ENCODE measurements around the gene PEAK3. TPM values are rescaled to one million over a fixed set of nuclear protein-coding genes. Genes with fewer than 3 reads are reported as not detected.

PEAK3 gene
- total and polyA plus RNA-seq, 10 of the 15 experiments (the other 5 are each of a cell fraction or from before 2014, with no cell fraction given), result 0.03 to 0.10 (median 0.05) TPM; not detected in 7

GRCh38 chr19:2229103-2230032 is 52.6 kb downstream of the PEAK3 start:
- ChIA-PET POLR2A (interaction anchor here (0.5 to 0.6 kb wide), 3 partner anchors 19 to 96 kb away, joined by 3 to 7 read pairs (median 4); no protein-coding TSS in a partner anchor), RAD21 (ENCODE audit: unreplicated experiment) (interaction anchor here (1.1 to 1.5 kb wide), 2 partner anchors 9 to 73 kb away, joined by 3 to 5 read pairs; no protein-coding TSS in a partner anchor), CTCF (interaction anchor here (0.9 to 1.0 kb wide), 2 partner anchors 58 to 74 kb away, joined by 3 to 4 read pairs; no protein-coding TSS in a partner anchor), SMC1A (ENCODE audit: uncharacterized antibody, unreplicated experiment) (interaction anchor here (0.6 kb wide), 1 partner anchor 43 kb away, joined by 3 read pairs; no protein-coding TSS in a partner anchor)
- intact Hi-C loops (cut with micrococcal nuclease; ENCODE audit: unreplicated experiment) (loop anchor here (10.0 kb wide), 1 partner anchor 135 kb away; the partner anchor contains the start of genes IZUMO4 and MOB3A), in situ Hi-C loops (cut with MboI) (loop anchor here (5.0 kb wide), 1 partner anchor 88 kb away; no protein-coding TSS in a partner anchor)
- H3K27ac ChIP-seq (ENCODE audit: control insufficient read depth, insufficient read depth), result no peak overlapping the region
- H3K4me2 ChIP-seq (ENCODE audit: control insufficient read depth, insufficient read depth), result no peak overlapping the region
- H3K27me3 ChIP-seq (replicated peaks in 1 of 2; ENCODE audit: control insufficient read depth in 2 of 2, insufficient read depth in 2 of 2, low read length in 1 of 2), result no peaks in the 10 kb centered on the region
- 91% methylated on average over 43 of the region's 45 CpGs for WGBS (ENCODE audit: insufficient coverage, insufficient replicate concordance, low lambda C conversion rate, missing lambda C conversion rate)
- DNase-seq (ENCODE audit: low read depth, low spot score), result no peak
- H3K9ac ChIP-seq (ENCODE audit: control insufficient read depth, insufficient read depth, low read length), result no peak overlapping the region
- H3K4me3 ChIP-seq, result no peak overlapping the region
- H3K4me1 ChIP-seq (ENCODE audit: control insufficient read depth, insufficient read depth, low read length), result peaks cover 11% of the 10 kb centered on the region
- H2AFZ ChIP-seq (ENCODE audit: control insufficient read depth, low read depth, low read length), result no peak overlapping the region
- H3K36me3 ChIP-seq (ENCODE audit: control insufficient read depth in 2 of 2, insufficient read depth in 2 of 2, low read length in 1 of 2), result peaks cover 0 to 43% of the 10 kb centered on the region in 2 experiments; a peak in 3 of 4 replicates
- H4K20me1 ChIP-seq (ENCODE audit: control insufficient read depth, insufficient read depth), result no peaks in the 10 kb centered on the region
- peaks cover 14% of the 10 kb centered on the region for H3K79me2 ChIP-seq (ENCODE audit: control insufficient read depth, insufficient read depth, low read length)
- no peak for ATAC-seq
- BruUV-seq (replicated peaks), result TSS peak; percentile 21
- no peaks in the 10 kb centered on the region for H3K9me3 ChIP-seq (replicated peaks; ENCODE audit: control insufficient read depth, insufficient read depth, low read length)
- FAIRE-seq, result no peak
- TF ChIP-seq BACH1 (IDR thresholded peaks at IDR 0.05; ENCODE audit: borderline replicate concordance) (no peak), SUZ12 (IDR thresholded peaks at IDR 0.05; ENCODE audit: unreplicated experiment) (no peak), SP1 (IDR thresholded peaks at IDR 0.05; ENCODE audit: low read depth, low read length) (no peak), MLLT1 (IDR thresholded peaks at IDR 0.05) (no peak), RUNX3 (IDR thresholded peaks at IDR 0.05; ENCODE audit: low read length) (peak; percentile 10; the same call in 1 of the 2 replicates), CUX1 (IDR thresholded peaks at IDR 0.05; ENCODE audit: insufficient replicate concordance, low read depth, low read length) (no peak), TBL1XR1 (IDR thresholded peaks at IDR 0.05; ENCODE audit: low read depth, low read length) (no peak), SREBF2 (IDR thresholded peaks at IDR 0.05; ENCODE audit: low read length) (no peak), POLR2A (IDR thresholded peaks at IDR 0.05; ENCODE audit: low read depth, low read length) (peak; percentile 64), ZBED1 (IDR thresholded peaks at IDR 0.05; ENCODE audit: borderline replicate concordance) (no peak), CHD4 (IDR thresholded peaks at IDR 0.05) (no peak), TARDBP (IDR thresholded peaks at IDR 0.05; ENCODE audit: borderline replicate concordance) (no peak), MAX (IDR thresholded peaks at IDR 0.05; ENCODE audit: low read depth, low read length) (no peak), KAT2A (conservative IDR thresholded peaks at IDR 0.05; ENCODE audit: control insufficient read depth, low read depth, low read length) (no peak)
